DND-41 (cell line): ENCODE results near the gene GOLGB1.

Experiments used
- CTCF ChIP-seq: IDR thresholded peaks from 2 replicates; pipeline ENCODE4 v1.5.1; 2012; ENCODE audit warnings: borderline replicate concordance, low read length, moderate library complexity, mild to moderate bottlenecking; ENCODE audit not compliant: poor library complexity, severe bottlenecking; ENCODE audit errors: extremely low read depth
- EZH2 ChIP-seq: IDR thresholded peaks from 3 replicates; pipeline ENCODE4 v1.6.1; 2012; ENCODE audit warnings: borderline replicate concordance, low read depth, mild to moderate bottlenecking, moderate library complexity, low read length, inconsistent platforms; ENCODE audit not compliant: severe bottlenecking

- no peak for TF ChIP-seq CTCF
- TF ChIP-seq EZH2: no peak
These were observed 82.2 kb downstream of the GOLGB1 start for GRCh38 chr3:121667333-121667732.
